Ovary (tissue), 9 donors: ENCODE measurements around the gene ARPC1B. TPM values are rescaled to one million over a fixed set of nuclear protein-coding genes. Genes with fewer than 3 reads are reported as not detected.

ENCODE experiments used
- DNase-seq, 5 donors: peaks; one replicate each; pipeline ENCODE4 v3.0.0-alpha.2; 2019 to 2020
- H3K27ac ChIP-seq, 2 donors: fragments of 200-600 bp; one replicate each; pipeline versions ENCODE4 v1.5.1 to v1.8.0; 2019 to 2022
- H3K27me3 ChIP-seq: fragments of 200-600 bp; one replicate; pipeline ENCODE4 v1.8.0; 2022
- H3K36me3 ChIP-seq: fragments of 200-600 bp; sonication (generic); one replicate; pipeline ENCODE4 v1.5.1; 2019
- H3K4me1 ChIP-seq: one replicate; pipeline ENCODE4 v1.8.1; 2013; ENCODE audit warnings: mild to moderate bottlenecking, moderate library complexity; ENCODE audit not compliant: insufficient read depth
- H3K4me3 ChIP-seq: fragments of 200-600 bp; sonication (generic); one replicate; pipeline ENCODE4 v1.5.1; 2017
- H3K9me3 ChIP-seq, 2 donors: fragments of 200-600 bp in 1 of 2; sonication (generic) in 1 of 2; one replicate each; pipeline versions ENCODE4 v1.5.1 to v1.8.1; 2013 to 2019; ENCODE audit warnings: mild to moderate bottlenecking in 1 of 2, moderate library complexity in 1 of 2
- EP300 ChIP-seq: sonication (generic); formaldehyde crosslinking; IDR thresholded peaks from one replicate; pipeline ENCODE4 v1.6.1; 2017; ENCODE audit warnings: antibody characterized with exemption
- POLR2A ChIP-seq: fragments of 450-650 bp; IDR thresholded peaks from one replicate; pipeline ENCODE4 v1.6.1; 2017; ENCODE audit warnings: antibody characterized with exemption, mild to moderate bottlenecking, moderate library complexity
- WGBS, 3 donors: extraction: QIAGEN DNeasy Blood & Tissue Kit in 1 of 3; methylation state at CpG; one replicate each; pipeline versions ENCODE4 v1.1.5 to v1.1.7; 2013 to 2017; 5-methylcytosine and 5-hydroxymethylcytosine counted together
- intact Hi-C, 4 donors: fragments of 100-400 bp; cut with DNase I; formaldehyde crosslinking; loops; one replicate each; pipeline versions ENCODE4 v1.11.0 to v1.15.1; 2022 to 2023
- polyA plus RNA-seq, 2 donors: library from polyadenylated mRNA; stranded (reverse); fragments of 200-250 nt in 1 of 2; fragments of 350-450 nt in 1 of 2; fragmentation: Illumina TruSeq in 1 of 2; extraction: RNeasy Lipid Tissue Mini Kit (QIAGEN cat#74804) in 1 of 2; gene quantifications; one replicate each; pipeline ENCODE4 v1.2.3, GENCODE V29; 2013 to 2014
- total RNA-seq, 7 donors: library from RNA; depleted of rRNA in 2 of 7; stranded (reverse); fragments of >200 nt in 2 of 7; fragmentation: NEBNext Ultra II Directional in 3 of 7; extraction: Animal tissue kit (Norgen Biotek cat#: 25700) in 3 of 7; gene quantifications; one replicate each; pipeline versions ENCODE4 v1.1.0 to v1.2.4, GENCODE V29; 2016 to 2023
- TF ChIP-seq, protein P1 (sequence below), 3 donors: fragments of 450-650 bp in 2 of 3; fragments of 200-600 bp in 1 of 3; IDR thresholded peaks; one replicate each; pipeline versions ENCODE4 v1.5.1 to v1.8.0; 2016 to 2022; ENCODE audit warnings: antibody characterized with exemption in 3 of 3, mild to moderate bottlenecking in 1 of 3
- donor health status: DM: no; HTN: no; CAD: no; lungs with moderate emphysema.
- donor health status: DM: no; HTN: no; CAD: no.
- donor health status: Bipolar disorder and iron deficiency.
- donor health status: DM: yes; HTN: yes; CAD: no.
- donor health status: DM: no; HTN: no; CAD: no.
- donor health status: DM: yes; HTN: yes; CAD: no.

Gene ARPC1B
- total and polyA plus RNA-seq, 9 donors = 24.2 to 82.5 (median 56.1) TPM

GRCh38 chr7:99406557-99406956 lies 32.0 kb downstream of the ARPC1B start:
- WGBS, 3 donors = 63 to 77% (median 64%) methylated on average over 1 of the region's 1 CpG
- Histone ChIP-seq H3K4me3 (no peak overlapping the region), H3K9me3 (no peaks in the 10 kb centered on the region), H3K27ac (no peak overlapping the region), H3K36me3 (no peaks in the 10 kb centered on the region), H3K27me3 (no peaks in the 10 kb centered on the region), H3K4me1 (peaks cover 10% of the 10 kb centered on the region)
- intact Hi-C loops = loop anchor here in 1 of 4 donors (10.0 kb wide), 1 partner anchor 148 kb away; the partner anchor contains the start of genes FAM200A and ZNF655
- no peak for DNase-seq
- TF ChIP-seq EP300 = no peak
- no peak for TF ChIP-seq POLR2A
- TF ChIP-seq, protein P1, sequence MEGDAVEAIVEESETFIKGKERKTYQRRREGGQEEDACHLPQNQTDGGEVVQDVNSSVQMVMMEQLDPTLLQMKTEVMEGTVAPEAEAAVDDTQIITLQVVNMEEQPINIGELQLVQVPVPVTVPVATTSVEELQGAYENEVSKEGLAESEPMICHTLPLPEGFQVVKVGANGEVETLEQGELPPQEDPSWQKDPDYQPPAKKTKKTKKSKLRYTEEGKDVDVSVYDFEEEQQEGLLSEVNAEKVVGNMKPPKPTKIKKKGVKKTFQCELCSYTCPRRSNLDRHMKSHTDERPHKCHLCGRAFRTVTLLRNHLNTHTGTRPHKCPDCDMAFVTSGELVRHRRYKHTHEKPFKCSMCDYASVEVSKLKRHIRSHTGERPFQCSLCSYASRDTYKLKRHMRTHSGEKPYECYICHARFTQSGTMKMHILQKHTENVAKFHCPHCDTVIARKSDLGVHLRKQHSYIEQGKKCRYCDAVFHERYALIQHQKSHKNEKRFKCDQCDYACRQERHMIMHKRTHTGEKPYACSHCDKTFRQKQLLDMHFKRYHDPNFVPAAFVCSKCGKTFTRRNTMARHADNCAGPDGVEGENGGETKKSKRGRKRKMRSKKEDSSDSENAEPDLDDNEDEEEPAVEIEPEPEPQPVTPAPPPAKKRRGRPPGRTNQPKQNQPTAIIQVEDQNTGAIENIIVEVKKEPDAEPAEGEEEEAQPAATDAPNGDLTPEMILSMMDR (IDR thresholded peaks at IDR 0.05) = no peak

GRCh38 chr7:99407872-99408378 lies 33.4 kb downstream of the ARPC1B start:
- Histone ChIP-seq H3K4me1 (peaks cover 10% of the 10 kb centered on the region), H3K9me3 (no peaks in the 10 kb centered on the region), H3K36me3 (no peaks in the 10 kb centered on the region), H3K4me3 (peak overlapping the region; percentile 100), H3K27ac (peak overlapping the region; percentile 73 to 99), H3K27me3 (no peaks in the 10 kb centered on the region)
- intact Hi-C loops = loop anchor here in 1 of 4 donors (10.0 kb wide), 1 partner anchor 147 kb away; the partner anchor contains the start of genes FAM200A and ZNF655
- WGBS, 3 donors = 0% methylated on average over 28 of the region's 28 CpGs
- peak; percentile 68 to 78 (median 76) for DNase-seq
- TF ChIP-seq EP300 (no peak), POLR2A (no peak)
- TF ChIP-seq, protein P1 (IDR thresholded peaks at IDR 0.05) = no peak

DNA sequence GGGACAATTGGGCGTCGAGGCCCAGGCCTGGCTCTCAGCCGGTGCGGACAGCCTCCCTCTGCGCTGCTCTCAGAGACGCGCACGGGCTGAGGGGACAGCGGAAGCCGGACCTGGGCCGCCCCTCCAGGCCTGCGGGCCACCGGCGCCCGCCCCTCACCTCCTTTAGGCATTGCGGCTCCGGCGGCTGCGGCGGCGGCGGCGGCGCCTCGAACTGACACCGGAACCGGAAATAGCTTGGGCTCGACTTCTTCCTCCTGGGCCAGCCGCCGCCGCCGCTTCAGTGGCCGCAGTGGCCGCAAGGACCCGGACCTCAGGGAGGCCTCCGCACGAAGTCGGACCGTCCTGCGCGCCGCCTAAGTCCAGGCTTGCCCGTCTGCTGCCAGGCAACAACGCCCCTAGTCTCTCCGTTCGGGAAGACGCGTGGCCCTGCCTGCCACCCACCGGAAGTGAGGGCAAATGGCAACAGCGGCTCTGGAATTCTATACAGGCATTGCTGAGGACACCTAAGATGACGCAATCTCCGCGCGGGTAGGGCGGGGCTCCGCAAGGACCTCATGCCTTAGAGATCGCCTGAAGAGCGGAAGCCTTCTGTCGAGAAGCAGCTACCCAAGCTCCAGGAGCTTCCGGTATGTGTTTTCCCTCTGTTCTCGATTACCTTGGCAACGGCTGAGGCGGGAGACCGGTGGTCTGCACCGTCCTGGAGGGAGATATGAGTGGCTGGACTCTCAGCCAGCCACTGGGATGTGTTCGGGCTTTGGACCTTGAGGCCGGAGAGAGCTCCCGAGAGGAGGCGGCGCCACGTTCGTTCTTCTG lies 34.1 kb downstream of the ARPC1B start, which contains the start of the genes BUD31 and PDAP1:
Gene BUD31 (plus strand): TSS at position 591 of the 813 bp plus-strand sequence. CDS start 2,124 bp downstream, outside the sequence.
Gene PDAP1 (minus strand): TSS at position 219 of the 813 bp plus-strand sequence. CDS start 49 bp downstream, at position 170.
- H3K27ac ChIP-seq = peak within 1 kb of the TSS; percentile 73 to 99
- TF ChIP-seq POLR2A = peak; percentile 77
- TF ChIP-seq, protein P1 (IDR thresholded peaks at IDR 0.05) = peak in 2 of 3 donors; percentile 60 to 77
- TF ChIP-seq EP300 = peak; percentile 73
- H3K4me1 ChIP-seq = peaks cover 10% of the 10 kb centered on the region
- H3K36me3 ChIP-seq = no peaks in the 10 kb centered on the region
- intact Hi-C loops = loop anchor here in 1 of 4 donors (10.0 kb wide), 1 partner anchor 146 kb away; the partner anchor contains the start of genes FAM200A and ZNF655
- H3K27me3 ChIP-seq = no peaks in the 10 kb centered on the region
- 0 to 1% (median 1%) methylated on average over 57 to 72 of the region's 72 CpGs for WGBS, 3 donors
- DNase-seq = peak; percentile 92 to 96 (median 94)
- peak within 1 kb of the TSS; percentile 100 for H3K4me3 ChIP-seq
- no peaks in the 10 kb centered on the region for H3K9me3 ChIP-seq

- peak overlapping the region; percentile 73 to 99 for H3K27ac ChIP-seq
- WGBS, 3 donors = 0 to 1% (median 0%) methylated on average over 18 of the region's 18 CpGs
- TF ChIP-seq EP300 (no peak), POLR2A (no peak)
- TF ChIP-seq, protein P1 (IDR thresholded peaks at IDR 0.05) = no peak
- DNase-seq = no peak
- H3K4me3 ChIP-seq = peak overlapping the region; percentile 100
- no peaks in the 10 kb centered on the region for H3K9me3 ChIP-seq
- peaks cover 10% of the 10 kb centered on the region for H3K4me1 ChIP-seq
- H3K27me3 ChIP-seq = no peaks in the 10 kb centered on the region
- no peaks in the 10 kb centered on the region for H3K36me3 ChIP-seq
- intact Hi-C loops = loop anchor here in 1 of 4 donors (10.0 kb wide), 1 partner anchor 146 kb away; the partner anchor contains the start of genes FAM200A and ZNF655
Measured at GRCh38 chr7:99409192-99409572, 34.7 kb downstream of the ARPC1B start.
